ENCODE results near the gene LUZP1. TPM values are rescaled to one million over a fixed set of nuclear protein-coding genes. Genes with fewer than 3 reads are reported as not detected.

The LUZP1 gene
- total RNA-seq, 1 donor from 2014 or later: 47.4 TPM

DNA sequence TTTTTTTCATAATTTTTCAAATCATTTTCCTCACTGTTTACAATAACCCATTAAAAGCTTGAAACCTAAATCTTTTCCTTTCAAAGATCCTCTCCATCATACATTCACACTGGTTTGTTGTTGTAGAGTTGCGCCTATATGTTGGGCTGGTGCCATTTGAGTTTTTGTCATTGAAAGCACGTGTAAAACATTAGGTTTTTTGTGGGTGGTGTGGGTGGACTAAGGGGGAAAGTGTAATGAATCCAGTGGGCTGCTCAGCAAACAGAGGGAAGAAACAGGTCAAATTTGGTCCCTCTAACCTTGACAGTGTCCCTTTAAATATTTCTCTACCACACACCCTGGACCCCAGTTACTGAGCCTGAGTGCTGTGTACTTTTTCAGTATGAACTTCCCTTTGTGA, 102.6 kb downstream of the LUZP1 start:
- peaks cover 24% of the 10 kb centered on the region for H3K4me1 Mint-ChIP-seq (ENCODE audit: unreplicated experiment)
- H3K27ac Mint-ChIP-seq (ENCODE audit: unreplicated experiment): no peak overlapping the region
- DNase-seq (ENCODE audit: extremely low spot score, unreplicated experiment): no peak
- TF ChIP-seq, protein P1, sequence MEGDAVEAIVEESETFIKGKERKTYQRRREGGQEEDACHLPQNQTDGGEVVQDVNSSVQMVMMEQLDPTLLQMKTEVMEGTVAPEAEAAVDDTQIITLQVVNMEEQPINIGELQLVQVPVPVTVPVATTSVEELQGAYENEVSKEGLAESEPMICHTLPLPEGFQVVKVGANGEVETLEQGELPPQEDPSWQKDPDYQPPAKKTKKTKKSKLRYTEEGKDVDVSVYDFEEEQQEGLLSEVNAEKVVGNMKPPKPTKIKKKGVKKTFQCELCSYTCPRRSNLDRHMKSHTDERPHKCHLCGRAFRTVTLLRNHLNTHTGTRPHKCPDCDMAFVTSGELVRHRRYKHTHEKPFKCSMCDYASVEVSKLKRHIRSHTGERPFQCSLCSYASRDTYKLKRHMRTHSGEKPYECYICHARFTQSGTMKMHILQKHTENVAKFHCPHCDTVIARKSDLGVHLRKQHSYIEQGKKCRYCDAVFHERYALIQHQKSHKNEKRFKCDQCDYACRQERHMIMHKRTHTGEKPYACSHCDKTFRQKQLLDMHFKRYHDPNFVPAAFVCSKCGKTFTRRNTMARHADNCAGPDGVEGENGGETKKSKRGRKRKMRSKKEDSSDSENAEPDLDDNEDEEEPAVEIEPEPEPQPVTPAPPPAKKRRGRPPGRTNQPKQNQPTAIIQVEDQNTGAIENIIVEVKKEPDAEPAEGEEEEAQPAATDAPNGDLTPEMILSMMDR (IDR thresholded peaks at IDR 0.05): no peak
- H3K9me3 Mint-ChIP-seq (ENCODE audit: unreplicated experiment): no peaks in the 10 kb centered on the region
- no peak overlapping the region for H3K4me3 Mint-ChIP-seq (ENCODE audit: unreplicated experiment)
- no peaks in the 10 kb centered on the region for H3K27me3 Mint-ChIP-seq (ENCODE audit: unreplicated experiment)
- H3K36me3 Mint-ChIP-seq (ENCODE audit: unreplicated experiment): peaks cover 42% of the 10 kb centered on the region

DNA sequence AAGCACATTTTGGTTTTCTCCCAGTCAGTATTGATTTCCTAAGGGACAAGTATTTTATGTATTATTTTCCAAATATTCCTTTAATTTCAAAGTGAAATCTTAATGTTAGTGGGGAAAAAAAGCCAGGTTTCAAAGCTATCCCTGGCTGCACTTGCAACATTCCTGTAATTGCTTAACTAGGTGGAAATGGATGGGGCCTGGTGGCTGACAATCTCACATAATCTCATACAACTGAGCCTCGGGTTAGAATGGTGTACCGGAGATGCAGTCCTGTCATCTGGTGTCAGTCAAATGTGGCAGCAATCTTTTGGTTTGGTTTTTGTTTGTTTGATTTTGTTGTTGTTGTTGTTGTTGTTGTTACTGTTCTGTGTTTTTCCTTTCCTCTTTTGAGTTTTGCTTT, 103.3 kb downstream of the LUZP1 start:
- DNase-seq (ENCODE audit: extremely low spot score, unreplicated experiment): no peak
- Mint-ChIP-seq H3K36me3 (ENCODE audit: unreplicated experiment) (peaks cover 46% of the 10 kb centered on the region), H3K9me3 (ENCODE audit: unreplicated experiment) (no peaks in the 10 kb centered on the region), H3K4me3 (ENCODE audit: unreplicated experiment) (no peak overlapping the region), H3K4me1 (ENCODE audit: unreplicated experiment) (peaks cover 21% of the 10 kb centered on the region), H3K27me3 (ENCODE audit: unreplicated experiment) (no peaks in the 10 kb centered on the region), H3K27ac (ENCODE audit: unreplicated experiment) (no peak overlapping the region)
- TF ChIP-seq, protein P1 (IDR thresholded peaks at IDR 0.05): no peak

DNA sequence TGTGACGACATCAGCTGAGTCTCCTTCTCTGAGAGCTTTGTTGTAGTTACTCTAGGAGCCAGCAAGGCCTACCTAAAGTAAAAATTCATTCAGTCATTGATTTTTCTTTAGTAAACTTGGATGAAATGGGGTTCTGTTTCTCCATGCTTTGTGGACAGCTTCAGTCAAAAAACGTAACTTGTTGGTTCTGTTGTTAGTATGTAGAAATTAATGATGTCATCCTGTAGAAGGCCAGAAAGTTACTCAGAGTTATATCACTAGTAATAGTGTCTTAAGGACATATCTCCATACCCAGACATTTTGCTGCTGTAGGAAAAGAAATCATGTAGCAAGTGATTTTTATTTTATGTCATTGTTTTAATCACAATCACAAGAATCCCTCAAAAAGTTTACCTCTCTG, 106.4 kb downstream of the LUZP1 start:
- no peaks in the 10 kb centered on the region for H3K27me3 Mint-ChIP-seq (ENCODE audit: unreplicated experiment)
- no peak overlapping the region for H3K27ac Mint-ChIP-seq (ENCODE audit: unreplicated experiment)
- no peak overlapping the region for H3K4me3 Mint-ChIP-seq (ENCODE audit: unreplicated experiment)
- no peak for DNase-seq (ENCODE audit: extremely low spot score, unreplicated experiment)
- TF ChIP-seq, protein P1 (IDR thresholded peaks at IDR 0.05): no peak
- no peaks in the 10 kb centered on the region for H3K9me3 Mint-ChIP-seq (ENCODE audit: unreplicated experiment)
- H3K36me3 Mint-ChIP-seq (ENCODE audit: unreplicated experiment): peaks cover 51% of the 10 kb centered on the region
- no peaks in the 10 kb centered on the region for H3K4me1 Mint-ChIP-seq (ENCODE audit: unreplicated experiment)

DNA sequence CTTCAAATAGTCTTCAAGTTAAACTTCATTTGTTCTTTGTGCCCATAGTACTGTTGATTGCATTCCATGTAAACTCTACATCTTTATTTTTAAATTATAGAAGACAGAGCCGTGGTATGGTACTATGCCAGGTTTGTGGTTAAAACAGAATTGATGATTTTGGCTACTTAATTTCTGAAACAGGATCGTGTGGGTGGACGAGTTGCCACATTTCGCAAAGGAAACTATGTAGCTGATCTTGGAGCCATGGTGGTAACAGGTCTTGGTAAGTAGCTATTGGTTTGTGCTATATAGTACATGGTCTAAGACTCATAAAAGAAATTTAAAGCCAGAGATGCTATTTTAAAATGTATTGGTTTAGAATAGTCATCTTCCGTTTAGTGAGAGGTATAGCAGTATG, 111.4 kb downstream of the LUZP1 start:
- H3K4me3 Mint-ChIP-seq (ENCODE audit: unreplicated experiment): no peak overlapping the region
- DNase-seq (ENCODE audit: extremely low spot score, unreplicated experiment): no peak
- no peak overlapping the region for H3K27ac Mint-ChIP-seq (ENCODE audit: unreplicated experiment)
- H3K27me3 Mint-ChIP-seq (ENCODE audit: unreplicated experiment): no peaks in the 10 kb centered on the region
- H3K36me3 Mint-ChIP-seq (ENCODE audit: unreplicated experiment): peaks cover 54% of the 10 kb centered on the region
- no peaks in the 10 kb centered on the region for H3K9me3 Mint-ChIP-seq (ENCODE audit: unreplicated experiment)
- TF ChIP-seq, protein P1 (IDR thresholded peaks at IDR 0.05): no peak
- no peaks in the 10 kb centered on the region for H3K4me1 Mint-ChIP-seq (ENCODE audit: unreplicated experiment)

DNA sequence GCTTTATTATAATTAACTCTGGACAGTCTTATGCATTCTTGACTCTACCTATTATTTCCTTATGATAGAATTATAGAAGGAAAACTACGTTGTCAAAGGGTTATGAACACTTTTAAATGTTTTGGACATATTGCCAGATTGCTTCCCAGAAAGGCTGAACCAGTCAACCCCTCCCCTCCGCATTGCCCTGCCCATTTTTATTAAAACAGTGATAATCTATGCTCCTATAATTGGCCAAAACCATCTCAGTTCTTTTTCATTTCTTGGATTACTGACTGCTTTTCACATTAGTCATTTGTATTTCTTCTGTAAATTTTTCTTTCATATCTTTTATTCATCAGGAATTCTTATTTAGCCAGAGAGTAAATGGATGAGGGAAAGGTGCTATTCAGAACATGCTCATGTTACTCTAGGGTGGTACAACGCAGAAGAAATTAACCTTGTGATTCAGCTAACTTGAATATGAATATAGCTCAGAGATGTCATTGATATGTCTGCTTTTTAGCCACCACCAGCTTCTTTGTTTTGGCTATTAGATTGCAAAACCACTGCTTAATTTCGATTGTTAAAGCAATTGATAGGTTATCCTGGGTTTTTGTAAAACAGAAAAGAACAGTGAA, 117.3 kb downstream of the LUZP1 start:
- H3K27me3 Mint-ChIP-seq (ENCODE audit: unreplicated experiment): no peaks in the 10 kb centered on the region
- H3K36me3 Mint-ChIP-seq (ENCODE audit: unreplicated experiment): peaks cover 31% of the 10 kb centered on the region
- H3K9me3 Mint-ChIP-seq (ENCODE audit: unreplicated experiment): no peaks in the 10 kb centered on the region
- H3K27ac Mint-ChIP-seq (ENCODE audit: unreplicated experiment): no peak overlapping the region
- H3K4me1 Mint-ChIP-seq (ENCODE audit: unreplicated experiment): peaks cover 7% of the 10 kb centered on the region
- DNase-seq (ENCODE audit: extremely low spot score, unreplicated experiment): no peak
- TF ChIP-seq, protein P1 (IDR thresholded peaks at IDR 0.05): no peak
- no peak overlapping the region for H3K4me3 Mint-ChIP-seq (ENCODE audit: unreplicated experiment)
